Measurements from ENCODE around the gene KISS1. TPM values are rescaled to one million over a fixed set of nuclear protein-coding genes. Genes with fewer than 3 reads are reported as not detected.

Gene KISS1
- total RNA-seq, 1 experiment from 2014 or later = 190 TPM

Other genes with a start within 250 kb of the KISS1 start
- 9.0 and 15.5 TPM in 2 replicates for gene SOX13, start 123.4 kb downstream of the KISS1 start, total RNA-seq (2014; rRNA removed; shearing (Covaris generic))
- 22.2 and 22.3 TPM in 2 replicates for gene ETNK2, start 44.4 kb downstream of the KISS1 start, total RNA-seq (2014; rRNA removed; shearing (Covaris generic))
- gene REN, start 30.2 kb downstream of the KISS1 start, total RNA-seq (2014; rRNA removed; shearing (Covaris generic)) = not detected in 2 replicates
- not detected in 2 replicates for gene GOLT1A, start 17.5 kb upstream of the KISS1 start, total RNA-seq (2014; rRNA removed; shearing (Covaris generic))
- gene PLEKHA6, start 163.4 kb upstream of the KISS1 start, total RNA-seq (2014; rRNA removed; shearing (Covaris generic)) = 0.16 and 0.76 TPM in 2 replicates
- 20.9 and 25.5 TPM in 2 replicates for gene PPP1R15B, start 215.3 kb upstream of the KISS1 start, total RNA-seq (2014; rRNA removed; shearing (Covaris generic))